CD4-positive, alpha-beta T cell treated with Interleukin-15 for 1 hour (primary cell): ENCODE results near the gene OLIG3.

Experiments
- DNase-seq: peaks from one replicate; pipeline ENCODE4 v3.0.0-alpha.2; 2020

The OLIG3 gene

GRCh38 chr6:137465378-137466009 lies 28.7 kb downstream of the OLIG3 start:
- DNase-seq: no peak

GRCh38 chr6:137452333-137452894 lies 41.8 kb downstream of the OLIG3 start:
- no peak for DNase-seq

- DNase-seq: no peak
Observed at GRCh38 chr6:137443901-137444300, 50.3 kb downstream of the OLIG3 start.
